Bone marrow (tissue), 2 donors: ENCODE data around the gene MAT2A.

Experiments used
- DNase-seq, 2 donors: peaks; one replicate each; lab custom pipeline; 2025; lab: John Stamatoyannopoulos, UW

The MAT2A gene

GRCh38 chr2:85538507-85539360 is at the start of gene MAT2A:
Gene MAT2A (plus strand): TSS chr2:85539168. CDS start chr2:85539288, 120 bp downstream.
- peak; percentile 85 to 99 for DNase-seq

- DNase-seq: no peak
These were observed 47.9 kb upstream of the MAT2A start for GRCh38 chr2:85490861-85491755.

DNA sequence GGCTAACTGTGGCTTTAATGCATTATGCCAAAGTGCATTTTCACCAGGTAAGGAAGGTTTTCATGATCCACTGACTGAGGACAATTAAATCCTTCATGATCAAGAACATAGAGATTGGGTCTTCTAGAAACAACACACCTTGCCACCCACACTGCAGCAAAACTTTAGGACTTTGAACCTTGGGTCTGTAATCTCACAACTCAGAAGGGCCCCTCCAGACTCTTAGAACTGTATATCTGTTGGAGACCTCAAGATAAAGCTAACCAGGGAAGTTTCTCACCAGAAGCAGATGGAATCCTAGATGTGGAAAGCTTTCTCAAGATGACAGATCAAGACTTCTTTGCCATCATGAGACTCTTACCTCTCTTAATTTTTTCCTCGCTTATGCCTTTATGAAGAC is 42.5 kb upstream of the MAT2A start:
- DNase-seq: no peak

DNA sequence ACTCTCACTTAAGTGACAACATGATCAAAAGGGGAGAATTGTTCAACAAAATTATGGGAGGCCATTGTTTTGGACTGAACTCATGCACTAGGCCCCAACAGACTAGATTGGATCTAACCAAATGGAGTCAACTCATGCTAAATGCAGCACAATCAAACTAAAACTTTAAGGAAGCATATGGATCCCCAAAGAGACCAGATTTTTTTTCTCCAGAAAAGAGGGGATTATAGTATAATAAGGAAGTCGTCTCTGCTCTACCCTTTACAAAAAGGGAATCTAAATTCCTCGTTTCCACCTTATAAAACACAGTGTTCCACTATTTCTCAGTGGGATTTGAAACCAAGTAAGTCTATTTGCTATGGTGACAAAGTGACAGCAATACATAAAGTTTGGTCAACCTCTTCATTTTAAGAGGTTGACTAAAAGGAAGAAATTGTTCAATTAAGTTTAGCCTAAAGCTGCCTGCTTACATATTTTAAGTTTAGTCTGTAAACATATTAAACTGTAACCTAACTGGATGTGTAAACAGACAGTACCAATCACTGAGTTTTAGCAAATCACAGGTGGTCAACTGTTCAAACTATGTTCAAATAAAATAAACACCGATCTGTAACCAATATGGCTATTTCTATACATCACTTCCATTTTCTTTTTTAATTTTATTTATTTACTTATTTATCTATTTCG is 40.9 kb upstream of the MAT2A start:
- DNase-seq: no peak

- DNase-seq: no peak
These were observed 37.7 kb upstream of the MAT2A start for GRCh38 chr2:85501248-85501647.

GRCh38 chr2:85502720-85503119 is 36.2 kb upstream of the MAT2A start:
- DNase-seq: no peak

DNA sequence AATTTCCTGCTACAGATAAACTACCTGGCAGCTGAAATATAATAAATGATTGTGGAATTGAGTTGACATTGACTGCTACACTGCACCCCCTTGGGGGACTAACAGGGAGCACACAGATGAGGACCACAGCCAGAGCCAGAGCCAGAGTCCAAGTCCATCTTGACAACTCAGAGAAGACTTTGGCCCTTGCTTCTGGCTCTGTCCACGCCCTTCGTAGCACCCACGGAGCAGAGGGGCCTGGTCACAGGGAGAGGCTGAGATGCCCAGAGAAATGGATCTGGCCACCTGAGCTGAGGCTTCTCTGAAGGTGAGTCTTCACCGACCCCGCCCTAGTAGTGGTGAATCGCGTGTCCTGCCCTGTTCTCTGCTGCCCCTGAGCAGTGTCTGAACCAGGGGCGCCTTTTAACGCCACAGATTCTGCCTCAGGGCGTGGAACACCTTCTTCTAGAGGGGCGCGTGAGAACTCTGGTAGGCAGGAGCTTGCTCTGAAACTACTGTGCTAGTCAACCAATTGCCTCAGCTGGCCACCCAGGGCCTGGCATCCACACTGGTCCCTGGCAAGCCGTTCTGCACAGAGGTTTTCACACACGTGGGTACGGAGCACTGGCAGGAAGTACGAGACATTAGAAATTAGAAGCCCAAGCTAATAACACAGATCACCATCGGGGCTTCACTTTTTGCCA is 35.7 kb upstream of the MAT2A start:
- DNase-seq: no peak

DNA sequence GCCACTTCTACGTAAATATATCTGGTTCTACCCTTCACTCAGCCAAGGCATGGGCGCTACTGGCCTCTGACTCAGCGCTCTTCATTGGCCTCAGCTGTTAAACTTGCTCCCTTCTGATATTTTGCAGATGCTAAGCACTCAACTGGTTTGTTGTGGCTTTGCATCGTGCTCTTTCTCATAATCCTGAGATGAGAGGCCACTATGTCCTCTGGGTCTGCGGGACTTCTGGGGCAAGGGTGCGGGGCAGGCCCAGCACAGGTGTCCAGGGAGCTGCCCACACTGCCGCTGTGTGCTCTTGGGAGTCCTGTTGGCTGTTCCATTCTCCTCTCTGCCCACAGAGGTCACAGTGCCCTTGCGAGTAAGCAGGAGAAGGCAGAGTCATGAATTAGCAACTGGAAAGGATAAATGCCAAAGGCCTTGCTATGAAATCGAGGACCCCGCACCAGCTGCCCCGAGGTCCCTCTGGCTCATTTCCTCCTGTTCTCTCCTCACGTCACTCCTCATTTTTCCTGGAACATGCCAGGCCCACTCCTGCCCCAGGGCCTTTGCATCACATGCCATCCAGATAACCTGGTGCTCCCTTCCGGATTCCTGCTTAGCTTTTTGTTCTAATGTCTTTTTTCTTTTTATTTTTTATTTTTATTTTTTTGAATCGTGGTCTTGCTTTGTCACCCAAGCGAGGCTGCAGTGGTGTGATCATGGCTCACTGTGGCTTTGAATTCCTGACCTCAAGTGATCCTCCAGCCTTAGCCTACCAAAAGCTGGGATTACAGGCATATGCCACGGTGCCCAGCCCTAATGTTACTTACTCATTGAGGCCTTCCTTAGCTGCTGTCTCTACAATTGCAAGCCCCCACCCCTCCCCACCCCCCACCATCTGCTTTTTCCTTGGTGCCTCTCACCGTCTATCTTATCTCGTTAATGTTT is 34.9 kb upstream of the MAT2A start:
- DNase-seq: no peak

DNA sequence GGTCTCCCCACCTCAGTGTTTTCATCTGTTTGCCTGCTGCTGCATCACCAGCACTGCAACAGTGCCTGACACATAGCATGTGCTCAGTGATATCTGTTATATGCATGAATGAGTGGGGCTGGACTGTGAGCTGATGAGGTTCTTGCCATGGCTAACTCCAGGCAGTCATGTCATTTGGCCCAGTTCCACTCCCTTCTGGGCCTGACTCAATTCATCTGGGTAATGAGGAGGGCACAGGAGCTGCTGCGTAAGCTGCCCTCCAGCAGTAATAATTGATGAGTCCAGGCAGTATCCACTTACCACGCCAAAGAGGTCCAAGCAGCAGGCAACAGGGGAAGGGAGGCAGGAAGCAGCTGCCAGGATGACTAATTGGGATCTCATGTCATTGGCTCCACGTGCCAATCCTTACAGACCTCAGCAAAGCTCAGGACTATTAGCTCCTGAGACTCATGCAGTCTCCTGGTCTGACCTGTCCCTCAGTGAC is 34.1 kb upstream of the MAT2A start:
- DNase-seq: no peak

DNA sequence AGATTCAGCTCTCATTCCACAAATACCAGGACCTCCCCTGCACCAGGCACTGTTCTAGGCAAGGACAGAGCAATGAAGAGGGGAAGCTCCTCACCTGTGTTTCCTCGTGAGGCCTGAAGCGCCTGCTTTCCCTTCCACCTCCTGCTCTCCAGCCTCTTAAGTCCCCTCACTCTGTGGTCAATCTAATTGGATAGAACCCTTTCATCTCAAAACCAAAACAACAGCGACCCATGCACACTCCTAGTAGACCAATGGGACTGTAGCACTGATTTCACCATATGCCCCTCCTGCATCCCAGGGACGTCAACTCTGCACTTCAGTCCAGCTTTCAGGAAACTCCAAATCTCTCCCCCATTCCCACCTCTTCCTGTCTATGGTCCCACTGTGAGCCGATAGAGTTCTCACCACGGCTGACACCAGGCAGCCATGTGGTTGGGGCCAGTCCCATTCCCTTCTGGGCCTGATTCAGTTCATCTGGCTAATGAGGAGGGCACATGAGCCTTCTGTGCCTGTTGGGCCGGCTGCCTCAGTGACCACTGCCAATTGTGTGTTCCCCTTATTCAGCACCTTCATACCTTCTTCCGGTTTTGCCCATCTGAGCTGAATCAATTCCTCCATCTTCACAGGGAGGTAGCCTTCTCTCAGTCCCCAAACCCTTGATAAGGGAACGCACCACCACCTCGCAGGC is 33.3 kb upstream of the MAT2A start:
- no peak for DNase-seq

- no peak for DNase-seq
These were observed 32.2 kb upstream of the MAT2A start for GRCh38 chr2:85506768-85507181.

DNA sequence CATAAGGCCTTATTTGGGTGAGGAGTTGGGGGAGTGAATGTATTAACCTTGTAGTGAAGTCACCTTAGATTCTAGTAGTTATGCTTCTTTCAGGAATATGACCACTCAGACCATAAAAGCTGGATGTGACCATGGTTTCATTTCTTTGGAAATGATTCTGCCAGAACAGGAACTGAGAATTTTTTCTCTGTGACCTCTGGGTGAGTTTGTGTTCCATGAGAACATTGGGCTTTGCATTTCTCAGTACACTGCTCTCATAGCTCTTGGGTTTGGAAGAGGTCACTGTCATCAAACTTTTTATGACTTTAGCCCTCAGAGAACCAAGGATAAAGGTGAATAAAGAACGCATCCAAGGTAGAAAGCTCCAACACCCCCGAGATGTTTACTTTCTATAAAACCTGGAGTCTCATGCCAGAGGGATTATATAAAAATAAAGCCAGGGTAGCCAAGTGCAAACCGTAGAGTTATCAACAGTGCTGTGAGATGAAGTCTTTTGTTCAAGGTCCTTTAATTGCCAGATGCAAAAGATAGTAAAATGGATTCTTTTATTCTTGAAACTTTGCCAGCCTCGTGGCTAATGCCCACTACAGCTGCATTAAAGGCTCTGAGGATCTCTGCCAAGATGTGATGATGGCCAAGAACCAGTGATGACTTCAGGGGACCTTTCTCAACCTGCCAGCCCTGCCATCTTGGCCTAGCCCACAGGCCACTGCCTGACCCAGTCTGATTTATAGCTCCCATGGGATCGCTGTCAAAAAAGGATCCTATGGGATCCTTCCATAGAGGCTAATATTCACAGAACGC is 27.8 kb upstream of the MAT2A start:
- no peak for DNase-seq

DNA sequence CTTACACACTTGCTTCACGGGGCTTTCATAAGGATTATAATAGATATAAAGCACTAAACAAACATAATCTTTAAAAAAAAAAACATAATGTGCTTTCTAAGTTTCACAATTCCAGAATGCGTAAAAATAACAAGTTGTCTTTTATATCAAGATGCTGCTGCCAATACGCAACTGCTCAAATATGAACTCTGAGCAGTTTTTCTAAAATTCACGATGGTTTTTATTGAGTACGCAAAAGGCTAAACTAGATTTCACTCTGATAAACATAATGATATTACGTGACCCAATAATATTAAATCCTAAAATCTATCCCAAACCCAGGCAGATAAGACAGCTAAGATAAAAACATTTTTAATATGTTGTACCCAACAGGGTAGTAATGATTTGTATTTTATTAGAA is 24.6 kb upstream of the MAT2A start:
- no peak for DNase-seq

GRCh38 chr2:85516653-85517389 is 22.1 kb upstream of the MAT2A start:
- DNase-seq: peak in 1 of 2 donors; percentile 24

DNA sequence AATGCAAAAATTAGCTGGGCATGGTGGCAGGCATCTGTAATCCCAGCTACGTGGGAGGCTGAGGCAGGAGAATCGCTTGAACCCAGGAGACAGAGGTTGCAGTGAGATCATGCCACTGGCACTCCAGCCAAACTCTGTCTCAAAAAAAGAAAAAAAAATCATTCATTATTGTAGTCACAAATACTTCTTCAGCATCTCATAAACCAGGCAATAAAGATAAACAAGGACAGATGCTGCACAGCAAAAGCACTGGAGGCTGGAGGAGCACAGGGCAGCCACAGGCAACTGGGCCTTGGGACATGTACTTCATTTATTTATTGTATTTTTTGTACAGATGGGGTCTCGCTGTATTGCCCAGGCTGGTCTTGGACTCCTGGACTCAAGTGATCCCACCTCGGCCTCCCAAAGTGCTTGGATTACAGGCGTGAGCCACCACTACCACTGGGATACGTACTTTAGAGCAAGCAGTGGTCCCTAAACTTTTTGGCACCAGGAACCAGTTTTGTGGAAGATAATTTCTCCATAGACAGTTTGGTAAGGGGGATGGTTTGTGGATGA is 16.8 kb upstream of the MAT2A start:
- no peak for DNase-seq

DNA sequence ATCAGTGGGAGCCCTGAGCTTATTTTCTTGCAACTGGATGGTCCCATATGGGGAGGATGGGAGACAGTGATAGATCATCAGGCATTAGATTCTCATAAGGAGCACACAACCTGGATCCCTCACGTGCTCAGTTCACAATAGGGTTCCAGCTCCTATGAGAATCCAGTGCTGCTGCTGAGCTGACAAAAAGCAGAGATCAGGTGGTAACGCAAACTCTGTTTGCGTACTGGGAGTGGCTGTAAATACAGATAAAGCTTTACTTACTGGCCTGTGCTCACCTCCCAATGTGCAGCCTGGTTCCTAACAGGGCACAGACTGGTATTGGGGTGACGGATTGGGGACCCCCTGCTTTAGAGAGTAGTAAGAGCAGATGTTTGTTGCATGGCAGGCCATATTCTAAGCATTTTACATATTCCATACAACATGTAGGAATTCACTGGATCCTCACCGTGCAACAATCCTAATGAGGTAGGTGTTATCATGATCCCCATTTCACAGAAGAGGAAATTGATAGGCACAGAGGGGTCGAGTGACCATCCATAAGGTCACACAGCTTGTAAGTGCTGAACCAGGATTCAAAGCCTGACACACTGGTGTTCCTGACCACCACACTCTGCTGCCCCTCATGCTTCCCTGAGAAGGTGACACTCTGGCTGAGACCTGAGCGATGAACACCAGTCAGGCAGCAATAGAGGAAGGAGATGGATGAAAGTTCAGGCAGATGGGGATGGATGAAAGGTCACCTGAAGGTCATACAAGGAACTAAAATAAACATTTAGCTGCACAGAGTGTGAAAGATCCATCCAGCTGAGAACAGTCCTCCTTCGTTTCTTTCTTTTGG is 15.7 kb upstream of the MAT2A start:
- DNase-seq: no peak

GRCh38 chr2:85523903-85524335 is 15.0 kb upstream of the MAT2A start:
- no peak for DNase-seq
